SK-N-SH (cell line): Measurements from ENCODE around the gene EIF1B. TPM values are rescaled to one million over a fixed set of nuclear protein-coding genes. Genes with fewer than 3 reads are reported as not detected.

Source experiments
- CTCF ChIA-PET: fragments of 300-600, 350-600 bp; formaldehyde crosslinking; extraction: SDS; loops from one replicate; lab custom pipeline; 2021; lab: Yijun Ruan, JAX
- POLR2A ChIA-PET: fragments of 350-600 bp; sonication (Branson Sonifier 250); formaldehyde crosslinking; extraction: SDS; loops from one replicate; lab custom pipeline; 2020; ENCODE audit warnings: antibody characterized with exemption, inconsistent platforms; lab: Yijun Ruan, JAX
- DNase-seq: peaks from one replicate; pipeline ENCODE4 v3.0.0; 2012
- H2AFZ ChIP-seq: fragments of 200-600 bp; sonication (generic); 2 replicates; pipeline ENCODE4 v1.8.1; 2016; ENCODE audit warnings: antibody characterized with exemption, mild to moderate bottlenecking, low read depth
- H3F3A ChIP-seq: fragments of 200-600 bp; sonication (generic); replicated peaks from 2 replicates; pipeline ENCODE3; 2016; ENCODE audit warnings: antibody characterized with exemption, mild to moderate bottlenecking; ENCODE audit not compliant: insufficient read depth
- H3K27ac ChIP-seq, 2 experiments: fragments of 200-500 bp in 1 of 2; fragments of 200-600 bp in 1 of 2; sonication (Bioruptor generic) in 1 of 2; sonication (generic), shearing (Covaris generic) in 1 of 2; 2 replicates each; pipeline versions ENCODE4 v1.5.1 to v1.6.1; 2014 to 2016; ENCODE audit warnings: low read depth in 2 of 2, inconsistent platforms in 1 of 2, low read length in 1 of 2, mild to moderate bottlenecking in 1 of 2, mixed read lengths in 1 of 2
- H3K27me3 ChIP-seq: fragments of 200-600 bp; sonication (generic), shearing (Covaris generic); 2 replicates; pipeline ENCODE4 v1.6.1; 2016; ENCODE audit warnings: mixed run types; ENCODE audit not compliant: insufficient read depth
- H3K36me3 ChIP-seq, 2 experiments: fragments of 200-500 bp in 1 of 2; fragments of 200-600 bp in 1 of 2; sonication (Bioruptor generic) in 1 of 2; sonication (generic) in 1 of 2; replicated peaks in 1 of 2; 2 replicates each; pipeline versions ENCODE3 to v1.5.1; 2014 to 2016; ENCODE audit warnings: low read length in 1 of 2, mild to moderate bottlenecking in 1 of 2; ENCODE audit not compliant: insufficient read depth in 2 of 2, control insufficient read depth in 1 of 2
- H3K4me1 ChIP-seq, 2 experiments: fragments of 200-500 bp in 1 of 2; fragments of 200-600 bp in 1 of 2; sonication (Bioruptor generic) in 1 of 2; sonication (generic), shearing (Covaris generic) in 1 of 2; 2 replicates each; pipeline versions ENCODE4 v1.5.1 to v1.6.1; 2014 to 2016; ENCODE audit warnings: low read depth in 1 of 2, low read length in 1 of 2, mixed run types in 1 of 2; ENCODE audit not compliant: insufficient read depth in 2 of 2, control insufficient read depth in 1 of 2
- H3K4me2 ChIP-seq: fragments of 200-600 bp; sonication (generic), shearing (Covaris generic); 2 replicates; pipeline ENCODE4 v1.6.1; 2017; ENCODE audit warnings: mixed run types
- H3K4me3 ChIP-seq, 2 experiments: fragments of 200-500 bp in 1 of 2; fragments of 200-600 bp in 1 of 2; sonication (Bioruptor generic) in 1 of 2; sonication (generic), shearing (Covaris generic) in 1 of 2; 2 replicates each; pipeline versions ENCODE4 v1.5.1 to v1.8.1; 2014 to 2016; ENCODE audit warnings: low read depth in 2 of 2, inconsistent platforms in 1 of 2, low read length in 1 of 2, mild to moderate bottlenecking in 1 of 2, mixed read lengths in 1 of 2, moderate library complexity in 1 of 2
- H3K79me2 ChIP-seq: fragments of 200-600 bp; sonication (generic); 2 replicates; pipeline ENCODE4 v1.8.1; 2017; ENCODE audit warnings: mild to moderate bottlenecking; ENCODE audit not compliant: insufficient read depth
- H3K9ac ChIP-seq: fragments of 200-600 bp; sonication (generic); 2 replicates; pipeline ENCODE4 v1.6.1; 2017; ENCODE audit warnings: mixed run types
- H3K9me2 ChIP-seq: fragments of 200-600 bp; sonication (generic); 2 replicates; pipeline ENCODE4 v1.6.1; 2017; ENCODE audit warnings: mixed run types
- H3K9me3 ChIP-seq: fragments of 200-600 bp; sonication (generic); 2 replicates; pipeline ENCODE4 v1.6.1; 2017; ENCODE audit warnings: mixed run types, mild to moderate bottlenecking, moderate library complexity
- H4K20me1 ChIP-seq: fragments of 200-600 bp; sonication (generic); 2 replicates; pipeline ENCODE4 v1.6.1; 2017; ENCODE audit warnings: mild to moderate bottlenecking, mixed run types; ENCODE audit not compliant: insufficient read depth
- CHD2 ChIP-seq: fragments of 150-350 bp; IDR thresholded peaks from 2 replicates; pipeline ENCODE4 v1.6.1; 2018; ENCODE audit warnings: low read length; ENCODE audit not compliant: partially characterized antibody
- ELF1 ChIP-seq: IDR thresholded peaks from 2 replicates; pipeline ENCODE4 v1.4.0; 2012
- EZH2phosphoT487 ChIP-seq: fragments of 200-600 bp; sonication (generic); IDR thresholded peaks from 2 replicates; pipeline ENCODE4 v1.6.1; 2017; ENCODE audit warnings: low read depth, mixed run types, mild to moderate bottlenecking, antibody characterized with exemption, moderate library complexity, borderline replicate concordance
- FOXM1 ChIP-seq: IDR thresholded peaks from 2 replicates; pipeline ENCODE4 v1.4.0; 2012; ENCODE audit warnings: low read depth, mild to moderate bottlenecking
- GABPA ChIP-seq: IDR thresholded peaks from 2 replicates; pipeline ENCODE4 v1.4.0; 2012; ENCODE audit warnings: low read depth, mild to moderate bottlenecking
- IRF3 ChIP-seq: fragments of 150-350 bp; IDR thresholded peaks from 2 replicates; pipeline ENCODE4 v1.6.1; 2016; ENCODE audit warnings: mild to moderate bottlenecking, low read depth, low read length
- JUND ChIP-seq: IDR thresholded peaks from 2 replicates; pipeline ENCODE4 v1.4.0; 2012
- MAX ChIP-seq: IDR thresholded peaks from 2 replicates; pipeline ENCODE4 v1.4.0; 2012; ENCODE audit warnings: low read depth
- MEF2A ChIP-seq: IDR thresholded peaks from 2 replicates; pipeline ENCODE4 v1.4.0; 2012; ENCODE audit warnings: low read depth, borderline replicate concordance
- NFIC ChIP-seq: IDR thresholded peaks from 2 replicates; pipeline ENCODE4 v1.4.0; 2012; ENCODE audit warnings: borderline replicate concordance
- NRF1 ChIP-seq: IDR thresholded peaks from 2 replicates; pipeline ENCODE4 v1.6.1; 2012; ENCODE audit warnings: low read depth, mild to moderate bottlenecking, low read length
- SMC3 ChIP-seq: IDR thresholded peaks from 2 replicates; pipeline ENCODE4 v1.6.1; 2012; ENCODE audit warnings: low read depth, low read length, improper control_type of control experiment
- TAF1 ChIP-seq: IDR thresholded peaks from 2 replicates; pipeline ENCODE4 v1.6.1; 2012; ENCODE audit warnings: low read depth, mild to moderate bottlenecking, low read length, moderate library complexity, borderline replicate concordance
- TEAD4 ChIP-seq: IDR thresholded peaks from 2 replicates; pipeline ENCODE4 v1.4.0; 2012; ENCODE audit warnings: mild to moderate bottlenecking, borderline replicate concordance; ENCODE audit not compliant: insufficient read depth
- USF2 ChIP-seq: fragments of 150-350 bp; IDR thresholded peaks from 2 replicates; pipeline ENCODE4 v1.6.1; 2017; ENCODE audit warnings: antibody characterized with exemption, low read length, low read depth, borderline replicate concordance
- WGBS: methylation state at CpG from one replicate; pipeline ENCODE4 v1.1.6; 2017; ENCODE audit warnings: low lambda C conversion rate; 5-methylcytosine and 5-hydroxymethylcytosine counted together
- polyA plus RNA-seq, 3 experiments: library from polyadenylated mRNA; depleted of rRNA; stranded (reverse); fragments of >200 nt; gene quantifications; 2 replicates each; pipeline ENCODE4 v1.2.3, GENCODE V29; 2012
- TF ChIP-seq, protein P1 (sequence below): IDR thresholded peaks from 2 replicates; pipeline ENCODE4 v1.4.0; 2012; ENCODE audit warnings: low read depth, borderline replicate concordance
- TF ChIP-seq, protein P2 (sequence below): IDR thresholded peaks from 2 replicates; pipeline ENCODE4 v1.4.0; 2012; ENCODE audit warnings: low read depth, borderline replicate concordance
- TF ChIP-seq, protein P3 (sequence below): IDR thresholded peaks from 2 replicates; pipeline ENCODE4 v1.6.1; 2012; ENCODE audit warnings: mild to moderate bottlenecking, low read depth, low read length, moderate library complexity

The EIF1B gene
- polyA plus RNA-seq, 1 of the 3 experiments (the other 2 are of a cell fraction): 22.9 TPM

GRCh38 chr3:40332684-40333083, 23.2 kb downstream of the EIF1B start:
- TF ChIP-seq CHD2 (no peak), EZH2phosphoT487 (no peak), USF2 (no peak), TEAD4 (no peak)
- CTCF ChIA-PET: interaction anchor here (1.1 to 1.8 kb wide), 2 partner anchors 8 to 140 kb away, joined by 4 to 5 read pairs; no protein-coding TSS in a partner anchor
- Histone ChIP-seq H3K4me3 (no peak overlapping the region), H2AFZ (no peak overlapping the region), H3K9me3 (no peaks in the 10 kb centered on the region), H4K20me1 (no peaks in the 10 kb centered on the region), H3K4me1 (peaks cover 0 to 24% of the 10 kb centered on the region in 2 experiments; a peak in 2 of 4 replicates), H3K9me2 (no peaks in the 10 kb centered on the region), H3K4me2 (no peak overlapping the region), H3K27ac (no peak overlapping the region), H3K27me3 (no peaks in the 10 kb centered on the region), H3K79me2 (no peaks in the 10 kb centered on the region), H3K36me3 (no peaks in the 10 kb centered on the region), H3K9ac (no peak overlapping the region), H3F3A (no peaks in the 10 kb centered on the region)
- WGBS: 85% methylated on average over 10 of the region's 10 CpGs
- no peak for DNase-seq
- POLR2A ChIA-PET: no interaction called here

GRCh38 chr3:40333416-40333815, 23.9 kb downstream of the EIF1B start:
- peaks cover 0 to 16% of the 10 kb centered on the region in 2 experiments; a peak in 1 of 4 replicates for H3K4me1 ChIP-seq
- no peaks in the 10 kb centered on the region for H3K36me3 ChIP-seq
- H4K20me1 ChIP-seq: no peaks in the 10 kb centered on the region
- H3F3A ChIP-seq: no peaks in the 10 kb centered on the region
- H3K4me3 ChIP-seq: no peak overlapping the region
- TF ChIP-seq, protein P1, sequence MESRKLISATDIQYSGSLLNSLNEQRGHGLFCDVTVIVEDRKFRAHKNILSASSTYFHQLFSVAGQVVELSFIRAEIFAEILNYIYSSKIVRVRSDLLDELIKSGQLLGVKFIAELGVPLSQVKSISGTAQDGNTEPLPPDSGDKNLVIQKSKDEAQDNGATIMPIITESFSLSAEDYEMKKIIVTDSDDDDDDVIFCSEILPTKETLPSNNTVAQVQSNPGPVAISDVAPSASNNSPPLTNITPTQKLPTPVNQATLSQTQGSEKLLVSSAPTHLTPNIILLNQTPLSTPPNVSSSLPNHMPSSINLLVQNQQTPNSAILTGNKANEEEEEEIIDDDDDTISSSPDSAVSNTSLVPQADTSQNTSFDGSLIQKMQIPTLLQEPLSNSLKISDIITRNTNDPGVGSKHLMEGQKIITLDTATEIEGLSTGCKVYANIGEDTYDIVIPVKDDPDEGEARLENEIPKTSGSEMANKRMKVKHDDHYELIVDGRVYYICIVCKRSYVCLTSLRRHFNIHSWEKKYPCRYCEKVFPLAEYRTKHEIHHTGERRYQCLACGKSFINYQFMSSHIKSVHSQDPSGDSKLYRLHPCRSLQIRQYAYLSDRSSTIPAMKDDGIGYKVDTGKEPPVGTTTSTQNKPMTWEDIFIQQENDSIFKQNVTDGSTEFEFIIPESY: no peak
- TF ChIP-seq GABPA: no peak
- TF ChIP-seq MAX: no peak
- no peak for TF ChIP-seq SMC3
- no peak for TF ChIP-seq NFIC
- TF ChIP-seq FOXM1: no peak
- TF ChIP-seq IRF3: no peak
- TF ChIP-seq NRF1: no peak
- no peak for TF ChIP-seq JUND
- TF ChIP-seq, protein P2, sequence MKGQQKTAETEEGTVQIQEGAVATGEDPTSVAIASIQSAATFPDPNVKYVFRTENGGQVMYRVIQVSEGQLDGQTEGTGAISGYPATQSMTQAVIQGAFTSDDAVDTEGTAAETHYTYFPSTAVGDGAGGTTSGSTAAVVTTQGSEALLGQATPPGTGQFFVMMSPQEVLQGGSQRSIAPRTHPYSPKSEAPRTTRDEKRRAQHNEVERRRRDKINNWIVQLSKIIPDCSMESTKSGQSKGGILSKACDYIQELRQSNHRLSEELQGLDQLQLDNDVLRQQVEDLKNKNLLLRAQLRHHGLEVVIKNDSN: no peak
- TF ChIP-seq TAF1: no peak
- no peak for TF ChIP-seq CHD2
- TF ChIP-seq, protein P3, sequence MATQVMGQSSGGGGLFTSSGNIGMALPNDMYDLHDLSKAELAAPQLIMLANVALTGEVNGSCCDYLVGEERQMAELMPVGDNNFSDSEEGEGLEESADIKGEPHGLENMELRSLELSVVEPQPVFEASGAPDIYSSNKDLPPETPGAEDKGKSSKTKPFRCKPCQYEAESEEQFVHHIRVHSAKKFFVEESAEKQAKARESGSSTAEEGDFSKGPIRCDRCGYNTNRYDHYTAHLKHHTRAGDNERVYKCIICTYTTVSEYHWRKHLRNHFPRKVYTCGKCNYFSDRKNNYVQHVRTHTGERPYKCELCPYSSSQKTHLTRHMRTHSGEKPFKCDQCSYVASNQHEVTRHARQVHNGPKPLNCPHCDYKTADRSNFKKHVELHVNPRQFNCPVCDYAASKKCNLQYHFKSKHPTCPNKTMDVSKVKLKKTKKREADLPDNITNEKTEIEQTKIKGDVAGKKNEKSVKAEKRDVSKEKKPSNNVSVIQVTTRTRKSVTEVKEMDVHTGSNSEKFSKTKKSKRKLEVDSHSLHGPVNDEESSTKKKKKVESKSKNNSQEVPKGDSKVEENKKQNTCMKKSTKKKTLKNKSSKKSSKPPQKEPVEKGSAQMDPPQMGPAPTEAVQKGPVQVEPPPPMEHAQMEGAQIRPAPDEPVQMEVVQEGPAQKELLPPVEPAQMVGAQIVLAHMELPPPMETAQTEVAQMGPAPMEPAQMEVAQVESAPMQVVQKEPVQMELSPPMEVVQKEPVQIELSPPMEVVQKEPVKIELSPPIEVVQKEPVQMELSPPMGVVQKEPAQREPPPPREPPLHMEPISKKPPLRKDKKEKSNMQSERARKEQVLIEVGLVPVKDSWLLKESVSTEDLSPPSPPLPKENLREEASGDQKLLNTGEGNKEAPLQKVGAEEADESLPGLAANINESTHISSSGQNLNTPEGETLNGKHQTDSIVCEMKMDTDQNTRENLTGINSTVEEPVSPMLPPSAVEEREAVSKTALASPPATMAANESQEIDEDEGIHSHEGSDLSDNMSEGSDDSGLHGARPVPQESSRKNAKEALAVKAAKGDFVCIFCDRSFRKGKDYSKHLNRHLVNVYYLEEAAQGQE: no peak
- TF ChIP-seq MEF2A: no peak
- TF ChIP-seq ELF1: no peak
- H2AFZ ChIP-seq: no peak overlapping the region
- H3K9me3 ChIP-seq: no peaks in the 10 kb centered on the region
- no peak overlapping the region for H3K27ac ChIP-seq
- H3K79me2 ChIP-seq: no peaks in the 10 kb centered on the region
- peak; percentile 25 for DNase-seq
- ChIA-PET CTCF (interaction anchor here (1.4 to 1.8 kb wide), 3 partner anchors 8 to 251 kb away, joined by 4 to 5 read pairs (median 5); no protein-coding TSS in a partner anchor), POLR2A (no interaction called here)
- H3K9me2 ChIP-seq: no peaks in the 10 kb centered on the region
- 54% methylated on average over 4 of the region's 4 CpGs for WGBS
- H3K4me2 ChIP-seq: no peak overlapping the region
- H3K27me3 ChIP-seq: no peaks in the 10 kb centered on the region
- H3K9ac ChIP-seq: no peak overlapping the region
